ENCODE data around the gene COL5A1.

Gene COL5A1

DNA sequence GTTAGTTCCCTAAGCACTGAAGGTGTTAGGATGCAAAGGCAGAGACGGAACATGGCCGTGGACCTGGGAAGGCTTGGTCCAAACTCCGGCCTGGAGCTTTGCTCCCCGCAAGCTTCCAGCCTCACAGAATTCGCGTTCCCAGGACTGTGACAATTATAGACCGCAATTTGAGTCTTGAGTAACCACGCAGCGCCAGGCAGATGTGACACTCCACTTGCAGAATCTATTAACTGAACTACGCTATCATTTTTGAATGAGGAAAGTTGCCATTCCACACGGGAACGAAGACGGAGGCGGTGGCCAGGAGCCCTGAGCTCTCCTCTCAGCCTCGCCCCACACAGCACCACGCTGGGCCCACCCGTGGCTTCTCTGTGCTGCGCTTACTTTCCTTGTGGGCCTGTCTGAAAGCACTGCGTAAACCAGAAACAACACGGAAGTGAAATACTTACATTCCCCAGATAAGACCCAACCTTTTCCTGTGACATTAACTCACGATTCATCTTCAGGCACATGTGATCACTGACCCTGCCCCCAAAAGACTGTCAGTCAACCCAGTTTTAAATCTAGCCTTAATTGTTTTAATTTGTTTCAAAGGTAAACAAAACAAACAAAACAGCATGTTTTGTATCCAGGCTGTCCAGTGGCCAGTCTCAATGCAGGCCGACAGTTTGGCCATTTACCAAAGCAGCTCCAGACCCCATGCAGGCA, 16.1 kb upstream of the COL5A1 start:
- DNase-seq (ENCODE audit: insufficient read length, low spot score) (no peak), FAIRE-seq (no peak)

DNA sequence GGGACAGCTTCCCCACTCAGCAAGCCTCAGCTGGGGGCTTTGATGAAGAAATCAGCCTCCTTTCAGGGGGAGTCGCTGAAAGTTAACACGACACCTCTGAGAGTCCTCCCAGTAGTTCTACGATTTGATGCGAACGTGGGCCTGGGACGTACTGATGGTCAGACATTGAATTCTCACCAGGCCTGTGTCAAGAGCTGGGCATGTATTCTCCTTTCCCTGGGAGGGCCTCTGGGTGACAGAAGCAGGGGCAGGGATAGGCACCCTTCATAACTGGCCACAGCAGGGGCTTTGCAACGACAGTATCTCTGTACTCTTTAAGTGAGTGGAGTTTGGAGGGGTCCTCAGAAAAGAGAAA, 15.6 kb upstream of the COL5A1 start:
- FAIRE-seq, result no peak
- DNase-seq (ENCODE audit: insufficient read length, low spot score), result no peak

DNA sequence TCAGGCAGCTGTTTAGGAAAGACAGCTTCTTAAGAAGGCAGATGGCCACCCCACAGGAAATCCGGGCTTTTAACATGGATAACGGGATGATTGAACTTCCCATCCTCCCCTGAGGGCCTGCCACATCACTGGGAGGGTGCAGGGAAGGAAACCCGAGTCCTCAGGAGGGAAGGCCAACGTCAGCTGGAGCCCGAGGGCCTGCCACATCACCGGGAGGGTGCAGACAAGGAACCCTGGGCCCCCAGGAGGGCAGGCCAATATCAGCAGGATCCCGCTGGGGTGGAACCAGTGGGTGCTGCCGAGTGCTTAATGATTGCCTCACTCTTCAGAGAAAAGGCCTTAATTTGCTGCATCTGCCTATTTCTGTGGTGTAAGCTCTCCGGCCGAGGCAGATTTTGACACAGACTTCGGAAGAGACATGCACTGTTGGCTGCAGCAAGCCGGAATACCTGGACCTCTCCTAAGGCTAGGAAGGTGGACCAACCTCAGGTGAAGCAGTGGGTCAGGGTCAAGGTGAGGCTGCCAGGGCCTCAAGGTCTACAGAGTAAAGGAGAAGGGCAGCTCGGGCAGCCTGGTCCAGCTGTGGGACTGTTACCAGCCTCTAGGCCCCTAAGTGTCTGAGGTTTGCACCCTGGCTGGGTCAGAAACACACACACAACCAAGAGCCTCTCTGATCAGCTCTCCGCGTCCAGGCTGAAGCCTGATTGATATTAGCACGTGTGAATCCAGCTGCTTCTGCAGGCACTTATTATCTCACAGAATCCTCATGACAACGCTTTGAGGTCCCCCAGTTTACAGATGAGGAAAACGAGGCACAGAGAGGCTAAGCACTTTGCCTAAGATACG, 14.8 kb upstream of the COL5A1 start:
- DNase-seq (ENCODE audit: insufficient read length, low spot score) (peak; percentile 65), FAIRE-seq (no peak)

- DNase-seq (ENCODE audit: insufficient read length, low spot score) (no peak), FAIRE-seq (no peak)
Measured at GRCh38 chr9:134627417-134628353, 13.9 kb upstream of the COL5A1 start.

- DNase-seq (ENCODE audit: insufficient read length, low spot score) (no peak), FAIRE-seq (no peak)
Measured at GRCh38 chr9:134628354-134628736, 13.3 kb upstream of the COL5A1 start.

DNA sequence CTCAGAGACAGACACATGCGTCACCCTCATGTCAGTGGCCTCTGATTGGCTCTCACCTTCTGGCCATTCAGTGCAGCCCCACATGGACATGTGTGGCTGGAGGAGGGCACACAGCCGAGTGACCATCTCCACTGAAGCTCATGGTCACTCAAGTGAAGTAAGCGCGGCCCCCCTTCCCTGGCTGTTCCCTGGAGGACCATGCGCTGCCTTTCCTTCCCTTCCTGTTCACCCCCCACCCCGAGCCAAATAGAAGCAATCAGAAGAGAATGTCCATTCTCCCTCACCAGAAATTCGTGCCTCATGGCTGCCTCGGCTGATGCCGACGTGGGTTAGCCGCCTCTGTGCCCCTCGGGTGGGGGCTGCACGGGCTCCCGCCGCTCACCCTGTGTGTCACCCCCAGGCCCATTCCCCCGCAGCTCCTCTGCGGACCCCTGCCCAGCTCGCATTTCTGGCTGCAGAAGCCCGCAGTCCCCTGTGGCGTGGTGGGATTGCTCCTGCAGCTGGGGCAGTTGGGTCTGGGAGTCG, 12.5 kb upstream of the COL5A1 start:
- DNase-seq (ENCODE audit: insufficient read length, low spot score) (no peak), FAIRE-seq (no peak)

GRCh38 chr9:134629586-134630392, 11.8 kb upstream of the COL5A1 start:
- no peak for DNase-seq (ENCODE audit: insufficient read length, low spot score)
- FAIRE-seq, result no peak

DNA sequence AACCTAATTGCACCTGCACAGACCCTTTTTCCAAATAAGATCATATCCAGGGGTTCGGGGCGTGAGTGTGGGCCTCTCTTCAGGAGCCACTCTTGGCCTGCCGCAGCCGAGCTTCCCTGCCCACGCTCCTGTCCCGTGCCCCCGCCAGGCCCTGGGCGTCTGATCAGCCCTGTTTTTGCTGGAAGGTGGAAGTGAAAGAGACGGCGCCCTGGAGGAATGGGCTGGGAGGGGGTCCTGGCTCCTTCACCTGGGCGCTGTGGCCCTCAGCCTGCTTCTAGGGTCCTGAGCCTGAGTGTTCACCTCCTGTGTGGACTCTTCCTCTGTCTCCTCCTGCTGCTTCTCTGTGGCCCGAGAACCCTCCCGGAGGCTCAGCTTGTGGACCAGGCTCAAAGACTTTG, 11.2 kb upstream of the COL5A1 start:
- FAIRE-seq, result no peak
- no peak for DNase-seq (ENCODE audit: insufficient read length, low spot score)

DNA sequence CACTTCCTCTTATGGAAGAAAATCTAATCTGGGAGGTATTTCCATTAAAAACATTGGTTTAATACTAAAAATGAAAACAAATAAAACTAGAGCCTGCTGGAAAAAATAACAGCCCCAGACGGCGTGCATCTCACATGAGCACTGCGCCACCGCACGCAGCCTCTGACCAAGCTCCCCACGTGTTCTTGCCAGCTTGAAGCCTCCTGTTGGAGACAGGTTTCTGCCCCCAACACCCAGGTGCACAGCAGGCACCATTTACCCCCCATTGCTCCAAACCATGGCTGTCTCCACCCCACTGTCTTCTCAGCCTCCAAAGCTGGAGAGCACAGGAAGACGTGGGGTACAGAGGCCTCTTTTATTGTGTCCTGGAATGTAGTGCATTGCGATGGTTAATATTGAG, 10.7 kb upstream of the COL5A1 start:
- no peak for DNase-seq (ENCODE audit: insufficient read length, low spot score)
- FAIRE-seq, result no peak

DNA sequence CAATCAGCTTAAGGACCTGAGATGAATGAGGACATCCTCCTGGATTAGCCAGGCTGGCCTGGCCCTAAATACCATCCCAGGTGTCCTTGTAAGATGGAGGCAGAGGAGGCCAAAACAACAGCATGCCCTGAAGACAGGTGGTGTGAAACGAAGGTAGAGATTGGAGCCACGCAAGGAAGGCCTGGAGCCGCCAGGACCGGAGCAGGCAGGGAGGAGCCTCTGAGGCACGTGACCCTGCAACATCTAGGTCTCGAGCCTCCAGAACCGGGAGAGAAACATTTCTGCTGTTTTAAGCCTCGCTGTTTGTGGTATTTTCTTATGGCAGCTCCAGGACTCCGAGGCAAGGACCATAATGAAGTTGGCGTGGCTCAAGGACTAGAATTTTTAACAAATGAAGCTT, 9.7 kb upstream of the COL5A1 start:
- no peak for FAIRE-seq
- no peak for DNase-seq (ENCODE audit: insufficient read length, low spot score)

DNA sequence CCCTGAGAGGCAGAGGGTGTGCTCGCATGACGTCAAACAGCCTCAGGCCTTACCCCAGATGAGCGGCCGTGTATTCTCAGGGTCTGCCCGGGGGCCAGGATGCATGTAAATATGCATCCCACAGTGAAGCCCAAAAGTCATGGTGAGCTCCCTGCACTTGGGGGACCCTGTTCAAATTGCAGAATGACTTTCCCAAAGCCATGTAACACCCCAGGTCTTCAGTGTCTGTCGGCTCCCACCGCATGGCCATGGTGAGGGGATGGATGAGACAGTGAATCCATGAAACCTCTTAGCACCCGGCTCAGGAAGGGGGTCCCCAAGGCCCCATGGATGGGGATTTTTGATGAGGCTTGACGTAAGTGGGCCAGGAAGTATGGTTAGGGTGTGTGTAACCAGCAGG, 9.3 kb upstream of the COL5A1 start:
- FAIRE-seq, result no peak
- no peak for DNase-seq (ENCODE audit: insufficient read length, low spot score)

- FAIRE-seq, result no peak
- no peak for DNase-seq (ENCODE audit: insufficient read length, low spot score)
Measured at GRCh38 chr9:134633362-134634142, 8.1 kb upstream of the COL5A1 start.

DNA sequence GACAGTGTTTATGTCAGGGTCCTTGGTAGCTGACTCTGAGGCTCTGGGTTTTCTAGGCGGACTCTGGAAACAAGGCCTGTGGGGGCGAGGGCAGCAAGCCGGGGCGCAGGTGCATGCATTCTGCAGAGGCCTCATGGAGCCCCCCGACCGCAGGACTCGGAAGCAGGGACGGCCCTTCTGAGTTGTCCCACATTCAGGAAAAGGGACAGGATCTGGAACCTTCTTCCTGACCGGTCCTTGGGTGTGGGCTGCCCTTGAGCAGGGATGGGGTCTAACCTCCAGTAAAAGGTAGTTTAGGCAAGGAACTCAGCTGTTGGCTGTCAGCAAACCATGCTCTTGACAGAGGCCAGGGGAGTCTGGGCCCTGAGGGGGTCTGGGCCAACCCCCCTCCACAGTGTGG, 7.4 kb upstream of the COL5A1 start:
- FAIRE-seq (no peak), DNase-seq (ENCODE audit: insufficient read length, low spot score) (no peak)

DNA sequence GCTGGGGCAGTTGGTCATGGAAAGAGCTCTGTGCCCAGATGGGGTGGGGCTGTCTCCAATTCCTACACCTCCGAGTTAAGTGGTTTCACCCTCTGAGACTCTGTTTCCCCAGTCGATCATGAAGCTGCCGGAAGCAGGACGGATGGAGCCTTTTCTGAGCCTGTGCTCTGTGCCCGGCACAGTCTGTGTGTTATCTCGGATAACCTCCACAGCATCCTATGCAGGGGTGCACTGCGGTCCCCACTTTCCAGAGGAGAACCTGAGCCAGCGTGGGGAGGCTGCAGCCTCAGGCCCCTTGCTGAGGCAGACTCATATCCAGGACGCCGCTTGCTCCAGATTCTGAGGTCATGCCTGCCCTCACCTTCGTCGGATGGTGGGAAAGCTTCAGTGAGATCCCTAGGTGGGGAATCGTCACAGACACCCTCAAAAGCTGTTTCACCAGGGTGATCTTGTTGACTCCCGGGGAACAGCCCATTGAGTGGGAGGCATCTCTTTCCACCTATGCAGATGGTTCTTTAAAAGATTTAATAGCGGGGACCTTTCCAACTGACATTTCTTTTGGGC, 6.9 kb upstream of the COL5A1 start:
- no peak for DNase-seq (ENCODE audit: insufficient read length, low spot score)

DNA sequence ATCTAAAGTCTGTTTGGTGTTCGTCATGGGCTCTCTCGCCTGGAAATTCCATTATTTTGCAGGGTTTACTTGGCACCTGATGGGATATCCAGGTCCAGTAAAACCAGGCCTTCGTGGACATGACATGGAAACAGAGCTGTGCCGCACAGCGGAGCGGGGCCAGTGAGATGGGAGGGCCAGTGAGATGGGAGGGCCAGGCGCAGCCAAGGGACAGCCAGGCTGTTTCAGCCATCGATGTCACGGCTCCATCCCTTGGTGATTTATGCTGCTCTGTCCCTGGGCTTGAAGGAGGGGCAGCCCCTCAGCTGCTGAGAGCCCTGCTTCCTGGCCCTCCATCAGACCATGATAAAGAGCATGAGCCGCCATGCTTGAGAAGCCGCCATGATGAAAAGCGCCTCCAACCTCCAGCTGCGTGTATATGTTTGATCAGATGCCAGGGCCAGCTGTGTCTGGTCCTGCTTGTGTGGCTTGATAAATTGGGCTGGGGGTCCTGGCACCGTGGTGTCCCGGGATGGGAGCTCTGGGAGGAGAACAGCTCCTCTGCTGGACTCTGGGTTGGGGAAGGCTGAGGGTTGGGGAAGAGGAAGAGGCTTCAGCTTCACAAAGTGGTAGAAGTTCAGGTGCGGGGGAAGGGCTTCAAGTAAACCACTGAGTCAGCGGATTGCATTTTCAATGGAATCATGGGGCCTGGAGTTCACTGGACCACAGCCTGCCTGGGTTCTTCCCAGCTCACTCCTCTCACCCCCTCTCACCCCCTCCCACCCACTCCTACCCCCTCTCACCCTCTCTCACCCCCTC, 6.1 kb upstream of the COL5A1 start:
- DNase-seq (ENCODE audit: insufficient read length, low spot score), result no peak
- no peak for FAIRE-seq

More for the DNA sequence above, 6.9 kb upstream of the COL5A1 start:
- FAIRE-seq, result no peak

GRCh38 chr9:134636149-134636507, 5.5 kb upstream of the COL5A1 start:
- FAIRE-seq, result no peak
- DNase-seq (ENCODE audit: insufficient read length, low spot score), result no peak

- FAIRE-seq, result peak; percentile 62
Measured at GRCh38 chr9:134637241-134637640, 4.4 kb upstream of the COL5A1 start.

More at GRCh38 chr9:134637241-134637640, 4.4 kb upstream of the COL5A1 start:
- DNase-seq (ENCODE audit: insufficient read length, low spot score), result no peak
